Measurements from ENCODE around the gene MAPK1IP1L.
"Not testable (repeated sequence)": the region's sequence is repeated elsewhere in the genome, so short reads cannot be mapped to it uniquely, and the experiment has no call there.

Gene MAPK1IP1L

GRCh38 chr14:55062517-55063351 is 11.3 kb downstream of the MAPK1IP1L start:
- Histone ChIP-seq H3K27ac (ENCODE audit: low read depth, low read length) (no peak overlapping the region), H3K4me3 (ENCODE audit: low read length) (no peak overlapping the region), H3K27me3 (ENCODE audit: control insufficient read depth, insufficient read depth, low read length) (no peaks in the 10 kb centered on the region), H3K4me1 (ENCODE audit: control insufficient read depth, insufficient read depth, low read length) (peaks cover 3% of the 10 kb centered on the region), H3K36me3 (ENCODE audit: control insufficient read depth, insufficient read depth, low read length) (peaks cover 8% of the 10 kb centered on the region), H3K9ac (ENCODE audit: low read length) (no peak overlapping the region)

- H3K4me3 ChIP-seq (ENCODE audit: low read length); H3K4me1 ChIP-seq (ENCODE audit: control insufficient read depth, insufficient read depth, low read length); H3K36me3 ChIP-seq (ENCODE audit: control insufficient read depth, insufficient read depth, low read length); H3K27ac ChIP-seq (ENCODE audit: low read depth, low read length); H3K9ac ChIP-seq (ENCODE audit: low read length); H3K27me3 ChIP-seq (ENCODE audit: control insufficient read depth, insufficient read depth, low read length): not testable (repeated sequence)
These were observed 13.4 kb downstream of the MAPK1IP1L start for GRCh38 chr14:55064896-55065295.

- H3K36me3 ChIP-seq (ENCODE audit: control insufficient read depth, insufficient read depth, low read length) = peaks cover 5% of the 10 kb centered on the region
- H3K4me3 ChIP-seq (ENCODE audit: low read length) = no peak overlapping the region
- no peak overlapping the region for H3K27ac ChIP-seq (ENCODE audit: low read depth, low read length)
- peaks cover 3% of the 10 kb centered on the region for H3K4me1 ChIP-seq (ENCODE audit: control insufficient read depth, insufficient read depth, low read length)
- H3K9ac ChIP-seq (ENCODE audit: low read length) = no peak overlapping the region
- no peaks in the 10 kb centered on the region for H3K27me3 ChIP-seq (ENCODE audit: control insufficient read depth, insufficient read depth, low read length)
These were observed 14.0 kb downstream of the MAPK1IP1L start for GRCh38 chr14:55065411-55065810.

GRCh38 chr14:55066223-55066622 is 14.8 kb downstream of the MAPK1IP1L start:
- Histone ChIP-seq H3K27me3 (ENCODE audit: control insufficient read depth, insufficient read depth, low read length) (no peaks in the 10 kb centered on the region), H3K4me3 (ENCODE audit: low read length) (no peak overlapping the region), H3K4me1 (ENCODE audit: control insufficient read depth, insufficient read depth, low read length) (peaks cover 4% of the 10 kb centered on the region), H3K36me3 (ENCODE audit: control insufficient read depth, insufficient read depth, low read length) (peaks cover 5% of the 10 kb centered on the region), H3K27ac (ENCODE audit: low read depth, low read length) (no peak overlapping the region), H3K9ac (ENCODE audit: low read length) (no peak overlapping the region)

GRCh38 chr14:55070981-55071411 is 19.5 kb downstream of the MAPK1IP1L start:
- no peak overlapping the region for H3K4me3 ChIP-seq (ENCODE audit: low read length)
- no peaks in the 10 kb centered on the region for H3K36me3 ChIP-seq (ENCODE audit: control insufficient read depth, insufficient read depth, low read length)
- peak overlapping the region; percentile 49 for H3K27ac ChIP-seq (ENCODE audit: low read depth, low read length)
- H3K27me3 ChIP-seq (ENCODE audit: control insufficient read depth, insufficient read depth, low read length) = no peaks in the 10 kb centered on the region
- peaks cover 19% of the 10 kb centered on the region for H3K4me1 ChIP-seq (ENCODE audit: control insufficient read depth, insufficient read depth, low read length)
- no peak overlapping the region for H3K9ac ChIP-seq (ENCODE audit: low read length)

GRCh38 chr14:55071870-55072640 is 20.6 kb downstream of the MAPK1IP1L start:
- Histone ChIP-seq H3K9ac (ENCODE audit: low read length) (no peak overlapping the region), H3K27me3 (ENCODE audit: control insufficient read depth, insufficient read depth, low read length) (no peaks in the 10 kb centered on the region), H3K36me3 (ENCODE audit: control insufficient read depth, insufficient read depth, low read length) (no peaks in the 10 kb centered on the region), H3K4me1 (ENCODE audit: control insufficient read depth, insufficient read depth, low read length) (peaks cover 19% of the 10 kb centered on the region), H3K27ac (ENCODE audit: low read depth, low read length) (peak overlapping the region; percentile 52), H3K4me3 (ENCODE audit: low read length) (no peak overlapping the region)

- H3K27me3 ChIP-seq (ENCODE audit: control insufficient read depth, insufficient read depth, low read length) = no peaks in the 10 kb centered on the region
- peaks cover 19% of the 10 kb centered on the region for H3K4me1 ChIP-seq (ENCODE audit: control insufficient read depth, insufficient read depth, low read length)
- H3K9ac ChIP-seq (ENCODE audit: low read length) = no peak overlapping the region
- H3K27ac ChIP-seq (ENCODE audit: low read depth, low read length) = no peak overlapping the region
- no peaks in the 10 kb centered on the region for H3K36me3 ChIP-seq (ENCODE audit: control insufficient read depth, insufficient read depth, low read length)
- no peak overlapping the region for H3K4me3 ChIP-seq (ENCODE audit: low read length)
These were observed 22.4 kb downstream of the MAPK1IP1L start for GRCh38 chr14:55073856-55074255.

GRCh38 chr14:55074662-55075061 is 23.2 kb downstream of the MAPK1IP1L start:
- Histone ChIP-seq H3K4me3 (ENCODE audit: low read length) (no peak overlapping the region), H3K27me3 (ENCODE audit: control insufficient read depth, insufficient read depth, low read length) (no peaks in the 10 kb centered on the region), H3K9ac (ENCODE audit: low read length) (no peak overlapping the region), H3K36me3 (ENCODE audit: control insufficient read depth, insufficient read depth, low read length) (no peaks in the 10 kb centered on the region), H3K4me1 (ENCODE audit: control insufficient read depth, insufficient read depth, low read length) (peaks cover 19% of the 10 kb centered on the region), H3K27ac (ENCODE audit: low read depth, low read length) (no peak overlapping the region)

GRCh38 chr14:55075628-55076175 is 24.3 kb downstream of the MAPK1IP1L start:
- H3K4me3 ChIP-seq (ENCODE audit: low read length) = no peak overlapping the region
- no peaks in the 10 kb centered on the region for H3K36me3 ChIP-seq (ENCODE audit: control insufficient read depth, insufficient read depth, low read length)
- H3K4me1 ChIP-seq (ENCODE audit: control insufficient read depth, insufficient read depth, low read length) = peaks cover 19% of the 10 kb centered on the region
- H3K27ac ChIP-seq (ENCODE audit: low read depth, low read length) = no peak overlapping the region
- H3K27me3 ChIP-seq (ENCODE audit: control insufficient read depth, insufficient read depth, low read length) = no peaks in the 10 kb centered on the region
- no peak overlapping the region for H3K9ac ChIP-seq (ENCODE audit: low read length)

GRCh38 chr14:55077170-55078151 is 26.0 kb downstream of the MAPK1IP1L start:
- no peak overlapping the region for H3K4me3 ChIP-seq (ENCODE audit: low read length)
- H3K4me1 ChIP-seq (ENCODE audit: control insufficient read depth, insufficient read depth, low read length) = peaks cover 11% of the 10 kb centered on the region
- no peak overlapping the region for H3K27ac ChIP-seq (ENCODE audit: low read depth, low read length)
- no peaks in the 10 kb centered on the region for H3K36me3 ChIP-seq (ENCODE audit: control insufficient read depth, insufficient read depth, low read length)
- no peaks in the 10 kb centered on the region for H3K27me3 ChIP-seq (ENCODE audit: control insufficient read depth, insufficient read depth, low read length)
- H3K9ac ChIP-seq (ENCODE audit: low read length) = no peak overlapping the region

- not testable (repeated sequence) for H3K27ac ChIP-seq (ENCODE audit: low read depth, low read length); H3K27me3 ChIP-seq (ENCODE audit: control insufficient read depth, insufficient read depth, low read length)
These were observed 28.5 kb downstream of the MAPK1IP1L start for GRCh38 chr14:55079961-55080360.

More at GRCh38 chr14:55079961-55080360, 28.5 kb downstream of the MAPK1IP1L start:
- not testable (repeated sequence) for H3K9ac ChIP-seq (ENCODE audit: low read length); H3K4me1 ChIP-seq (ENCODE audit: control insufficient read depth, insufficient read depth, low read length); H3K36me3 ChIP-seq (ENCODE audit: control insufficient read depth, insufficient read depth, low read length); H3K4me3 ChIP-seq (ENCODE audit: low read length)

All from rectal smooth muscle tissue (tissue), 1 donor.